DMS153 (cell line): ENCODE data around the gene CAMK1D.
"Not testable (repeated sequence)": the region's sequence is repeated elsewhere in the genome, so short reads cannot be mapped to it uniquely, and the experiment has no call there.

Experiments used
- DNase-seq: peaks from one replicate; lab custom pipeline; 2025; lab: John Stamatoyannopoulos, UW

Gene CAMK1D

DNA sequence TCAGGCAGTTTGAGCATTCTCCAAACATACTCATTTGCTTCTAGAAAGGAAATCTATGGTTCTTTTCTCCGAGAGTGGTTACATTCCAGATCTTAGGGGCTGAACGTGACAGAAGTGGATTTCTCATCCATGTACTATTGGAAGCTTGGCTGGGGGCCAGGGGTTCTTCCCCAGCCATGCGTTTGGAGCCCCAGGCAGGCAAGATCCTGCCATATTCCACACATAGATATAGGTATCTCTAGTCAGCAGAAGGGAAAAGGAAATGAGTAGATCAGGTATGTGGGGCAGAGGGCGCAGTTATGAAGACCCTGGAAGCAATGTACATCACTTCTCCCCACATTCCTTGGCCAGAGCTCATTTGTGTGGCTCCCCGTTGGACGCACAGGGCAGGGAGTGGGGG, 352.3 kb downstream of the CAMK1D start:
- no peak for DNase-seq

DNA sequence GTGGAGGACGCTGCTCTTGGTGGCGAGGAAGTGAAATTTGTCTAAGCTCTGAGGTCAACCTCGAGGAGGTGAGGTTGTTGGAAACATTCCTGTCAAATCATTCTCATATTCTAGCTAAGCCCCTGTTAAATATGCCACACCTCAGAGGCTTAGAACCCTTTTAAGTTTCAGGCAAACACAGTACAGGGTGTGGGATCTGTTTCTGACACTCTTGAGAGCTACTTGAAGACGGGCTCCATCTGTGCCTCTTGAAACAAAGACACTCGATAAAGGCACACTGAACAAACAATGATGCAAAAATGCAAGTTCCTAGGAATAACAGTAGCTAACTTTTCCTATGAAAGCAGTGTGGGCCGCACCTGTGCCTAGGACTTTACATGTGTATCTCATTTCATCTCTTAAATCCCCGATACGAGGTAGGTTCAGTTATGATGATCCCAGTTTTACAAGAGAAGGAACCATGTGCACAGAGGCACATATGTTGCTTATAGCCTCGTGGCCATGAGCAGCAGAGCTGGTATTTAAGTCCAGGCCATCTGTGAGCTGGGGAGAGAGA, 352.9 kb downstream of the CAMK1D start:
- no peak for DNase-seq

DNA sequence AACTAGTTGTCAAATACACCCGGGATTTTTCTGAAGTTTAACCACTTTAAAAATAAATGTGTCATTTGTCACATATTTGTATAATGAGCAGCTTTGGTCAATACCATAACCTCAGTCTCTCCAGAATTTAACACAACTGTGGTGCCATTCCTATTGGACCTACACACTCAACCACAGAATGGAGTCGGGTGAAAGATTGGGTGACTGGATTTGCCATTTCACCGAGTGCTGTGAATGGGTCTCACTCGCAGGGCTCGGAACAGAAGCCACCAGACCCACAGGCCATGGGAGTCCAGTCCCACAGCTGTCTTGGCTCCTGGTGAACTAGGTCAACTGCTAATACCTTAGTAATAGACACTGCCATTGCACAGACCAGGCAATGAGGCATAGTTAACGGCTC, 353.8 kb downstream of the CAMK1D start:
- DNase-seq: no peak

DNA sequence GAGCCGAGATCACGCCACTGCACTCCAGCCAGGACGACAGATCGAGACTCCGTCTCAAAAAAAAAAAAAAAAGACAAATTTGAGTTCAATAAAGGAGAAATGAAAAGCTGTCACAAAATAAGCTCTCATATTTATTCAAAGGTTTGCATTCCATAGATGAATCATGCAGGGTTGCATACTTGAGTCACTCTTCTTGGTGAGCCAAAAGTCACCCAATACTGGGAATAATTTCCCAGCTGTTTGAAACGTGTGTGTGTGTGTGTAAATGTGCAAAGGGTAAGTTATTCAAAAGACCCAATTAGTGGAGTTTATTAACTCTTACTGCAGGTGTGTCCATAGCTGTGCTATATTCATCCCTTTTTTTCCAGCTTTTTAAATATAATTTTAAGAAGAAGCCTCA, 354.5 kb downstream of the CAMK1D start:
- DNase-seq: no peak

DNA sequence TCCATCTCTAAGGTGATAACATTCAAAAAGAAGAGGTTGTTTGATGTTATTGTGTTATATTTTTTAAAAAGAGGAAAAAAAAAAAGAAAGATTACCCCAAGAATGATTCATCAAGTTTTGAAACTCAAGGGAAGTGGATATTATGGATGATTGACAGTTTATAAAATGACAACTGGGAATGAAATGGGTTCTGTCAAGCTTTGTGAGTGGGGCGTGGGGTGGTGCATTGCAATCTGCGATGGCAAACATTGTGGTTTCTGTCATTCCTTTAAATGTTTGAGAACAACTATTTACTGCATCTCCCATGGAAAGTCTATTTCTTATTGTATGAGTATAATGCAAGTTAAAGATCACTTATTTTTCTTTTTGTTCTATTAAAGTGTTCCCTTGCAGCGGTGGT, 355.1 kb downstream of the CAMK1D start:
- DNase-seq: no peak

DNA sequence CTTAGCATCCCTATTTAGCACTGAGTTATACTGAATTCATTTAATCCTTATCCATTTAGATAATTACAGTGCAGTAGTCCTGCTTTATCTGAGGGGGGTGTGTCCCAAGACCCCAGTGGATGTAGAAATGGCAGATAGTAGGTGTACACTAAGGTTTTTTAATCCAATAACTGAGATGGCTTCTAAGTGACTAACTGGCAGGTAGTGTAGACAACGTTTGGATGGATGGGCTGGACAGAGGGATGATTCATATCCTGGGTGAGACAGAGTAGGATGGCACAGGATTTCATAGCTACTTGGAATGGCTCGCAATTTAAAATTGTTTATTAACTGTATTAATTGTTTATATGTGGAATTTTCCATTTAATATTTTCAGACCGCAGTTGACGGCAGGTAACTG, 356.6 kb downstream of the CAMK1D start:
- no peak for DNase-seq

DNA sequence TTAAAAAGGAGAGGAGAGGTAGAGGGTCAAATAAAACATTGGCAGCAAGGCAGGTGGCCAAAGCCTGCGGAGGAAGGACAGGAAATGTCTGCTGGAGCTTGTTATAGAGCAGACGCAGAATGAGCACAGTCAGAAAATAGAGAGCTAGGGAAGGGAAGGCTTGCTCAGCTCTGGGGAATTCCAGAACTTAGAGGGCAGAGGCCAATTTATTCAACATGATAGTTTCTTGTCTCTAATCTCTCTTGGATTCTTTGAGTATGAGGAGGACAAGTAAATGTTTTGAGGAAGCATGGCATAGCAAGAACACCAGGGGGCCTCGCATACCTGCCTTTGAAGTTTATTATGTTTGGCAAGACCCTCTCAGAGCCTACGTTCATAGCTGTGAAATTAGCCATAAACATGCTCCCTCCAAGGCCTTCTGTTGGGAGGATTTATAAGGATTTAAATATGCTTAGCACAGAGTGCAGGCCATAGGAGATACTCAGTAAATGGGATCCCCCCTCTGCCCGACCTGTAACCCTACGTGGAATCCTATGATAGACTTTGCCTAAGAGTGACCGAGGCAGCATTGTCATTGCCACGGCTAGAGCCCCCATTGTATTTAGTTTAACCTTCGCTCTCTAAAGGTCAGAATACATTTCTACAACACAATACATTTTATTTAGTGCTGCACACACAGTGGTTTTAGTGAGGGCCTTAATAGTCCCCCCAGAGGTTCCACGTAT, 358.3 kb downstream of the CAMK1D start:
- no peak for DNase-seq

DNA sequence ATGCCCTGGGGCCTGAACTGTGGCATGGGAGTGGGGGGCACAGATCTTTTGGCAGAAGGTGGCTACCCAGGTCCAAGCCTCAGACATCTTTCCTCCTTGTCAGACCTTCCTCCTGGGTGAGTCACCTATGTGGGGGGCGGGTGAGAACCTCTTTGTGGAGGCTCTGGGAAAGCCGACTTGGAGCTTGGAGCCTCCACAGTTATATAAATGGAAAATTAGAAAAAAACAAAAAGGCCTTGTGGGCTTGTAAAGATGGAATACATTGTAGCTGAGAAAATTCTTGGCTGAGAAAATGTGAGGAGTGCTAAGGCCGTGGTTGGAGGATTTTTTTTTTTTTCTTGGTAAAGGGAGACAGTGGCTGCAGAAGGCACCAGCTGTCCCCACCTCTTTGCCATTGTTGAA, 359.7 kb downstream of the CAMK1D start:
- DNase-seq: no peak

DNA sequence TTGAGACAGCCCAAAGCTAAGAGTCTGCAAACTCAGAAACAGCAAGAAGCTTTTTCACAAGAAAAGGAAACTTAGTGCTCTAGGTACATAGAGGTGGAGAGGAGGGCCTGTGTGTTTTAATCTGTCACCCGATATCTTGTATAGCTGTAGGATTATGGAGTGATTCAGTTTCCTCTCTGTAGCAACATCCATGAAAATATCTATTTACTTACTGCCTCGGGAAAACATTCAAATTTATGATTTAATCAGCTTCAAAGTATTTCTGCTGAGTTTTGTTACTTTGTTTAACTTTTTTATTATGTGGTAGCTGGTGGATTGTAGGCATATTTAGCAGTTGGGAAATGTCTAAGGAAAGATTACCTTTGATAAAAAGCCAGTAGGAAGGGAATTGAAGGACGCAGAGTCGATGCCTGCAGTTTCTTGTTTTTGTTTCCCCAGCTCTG, 360.2 kb downstream of the CAMK1D start:
- DNase-seq: no peak

DNA sequence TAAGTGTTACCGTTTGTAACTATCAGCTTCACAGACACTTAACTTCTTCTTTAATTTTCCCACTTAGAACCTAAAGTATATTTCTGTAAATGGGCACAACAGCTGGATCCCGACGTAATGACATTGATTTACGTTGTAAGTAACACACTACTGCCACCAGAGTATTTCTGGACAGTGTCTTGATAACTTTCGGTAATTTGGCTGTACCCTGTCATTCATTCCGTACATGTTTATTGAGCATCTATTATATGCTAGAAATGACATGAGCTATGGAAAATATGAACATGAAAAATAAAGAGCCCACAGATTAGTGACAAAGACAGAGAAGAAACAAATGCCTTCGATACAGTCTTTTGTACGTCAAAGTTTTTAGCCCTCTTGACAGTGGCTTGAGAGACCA, 360.8 kb downstream of the CAMK1D start:
- no peak for DNase-seq

DNA sequence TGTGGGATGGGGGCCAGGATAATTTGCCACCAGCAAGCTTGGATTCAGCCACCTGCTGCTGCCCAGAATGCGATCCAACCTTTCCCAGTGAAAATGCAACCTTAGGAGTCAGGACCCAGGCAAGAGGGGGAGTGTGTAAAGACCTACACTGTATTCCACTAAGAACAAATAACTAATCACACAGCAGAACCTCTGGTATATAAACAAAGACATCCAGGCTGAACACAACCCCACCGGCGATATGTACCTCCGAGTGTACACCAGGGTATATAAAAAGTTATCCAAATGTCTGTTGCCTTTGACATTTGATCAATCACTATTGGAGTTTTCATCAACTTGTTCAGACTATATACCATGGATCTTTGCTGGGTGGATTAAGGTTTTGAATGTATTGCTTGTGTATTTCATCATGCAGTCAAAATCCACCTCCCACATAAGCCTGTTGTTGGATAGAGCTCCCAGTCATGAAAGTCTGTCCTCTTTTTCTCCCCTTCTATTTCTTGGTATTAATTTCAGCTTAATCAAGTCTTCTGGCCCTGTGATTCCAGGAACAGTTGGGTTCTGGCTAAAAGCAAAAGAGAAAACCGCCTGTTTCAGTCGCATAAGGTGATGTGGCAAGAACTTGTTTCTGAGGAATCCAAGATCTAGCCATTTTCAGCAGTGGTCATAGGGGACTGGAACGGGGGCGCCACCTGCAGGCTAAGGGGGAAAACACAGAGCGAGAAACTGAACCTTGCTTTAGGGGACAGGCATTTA, 361.4 kb downstream of the CAMK1D start:
- DNase-seq: no peak

DNA sequence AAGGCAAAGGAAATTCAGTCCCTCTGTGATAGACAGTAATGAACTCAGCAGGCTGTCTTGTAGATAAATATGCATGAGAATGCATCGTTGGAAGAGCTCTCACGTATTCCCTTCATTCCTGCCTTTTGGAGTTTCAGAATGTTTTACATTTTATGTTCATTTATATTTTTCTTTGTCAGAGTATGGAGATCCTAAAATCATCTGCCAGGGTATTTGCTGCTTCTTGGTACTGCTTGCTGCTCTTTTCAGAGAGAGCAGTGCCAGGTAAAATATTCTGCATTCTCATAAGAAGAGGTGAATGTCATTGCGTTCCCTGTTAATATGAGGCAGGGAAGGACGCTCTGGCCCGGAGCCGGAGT, 362.0 kb downstream of the CAMK1D start:
- DNase-seq: no peak

DNA sequence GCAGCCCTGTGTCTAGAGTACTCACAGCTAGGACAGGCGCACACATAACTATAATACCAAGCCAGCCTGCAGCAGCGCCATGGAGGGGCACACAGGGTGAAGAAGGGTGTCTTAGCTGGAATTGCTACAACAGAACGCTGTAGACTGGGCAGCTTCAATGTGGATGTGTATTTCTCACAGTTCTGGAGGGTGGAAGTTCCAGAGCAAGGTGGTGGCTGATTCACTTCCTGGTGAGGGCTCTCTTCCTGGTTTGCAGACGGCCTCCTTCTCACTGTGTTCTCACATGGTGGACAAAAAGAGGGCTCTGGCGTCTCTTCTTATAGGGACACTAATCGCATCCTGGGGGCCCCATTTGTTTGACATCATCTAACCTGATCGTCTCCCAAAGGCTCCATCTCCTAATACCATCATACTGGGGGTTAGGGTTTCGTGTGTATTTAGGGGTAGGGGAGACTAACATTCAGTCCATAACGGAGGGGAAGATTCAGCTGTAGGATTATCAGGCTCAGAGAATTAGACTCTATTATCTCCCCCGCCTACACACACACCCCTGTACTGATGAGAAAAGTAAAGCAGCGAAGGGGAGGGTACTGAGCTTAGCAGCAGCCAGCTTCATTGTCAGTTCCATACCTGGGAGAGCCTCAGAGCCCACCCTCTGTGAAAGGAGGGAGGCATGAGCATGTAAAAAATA, 363.1 kb downstream of the CAMK1D start:
- no peak for DNase-seq

DNA sequence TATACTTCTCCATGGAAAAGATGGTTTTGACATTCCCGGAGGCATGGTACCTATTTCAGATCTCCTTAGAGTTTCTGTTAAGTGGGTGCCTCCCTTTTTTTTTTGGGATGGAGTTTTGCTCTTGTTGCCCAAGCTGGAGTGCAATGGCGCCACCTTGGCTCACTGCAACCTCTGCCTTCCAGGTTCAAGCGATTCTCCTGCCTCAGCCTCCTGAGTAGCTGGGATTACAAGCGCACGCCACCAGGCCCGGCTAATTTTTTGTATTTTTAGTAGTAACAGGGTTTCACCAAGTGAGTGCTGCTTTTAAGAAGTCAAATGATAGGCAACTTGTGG, 363.6 kb downstream of the CAMK1D start:
- not testable (repeated sequence) for DNase-seq

DNA sequence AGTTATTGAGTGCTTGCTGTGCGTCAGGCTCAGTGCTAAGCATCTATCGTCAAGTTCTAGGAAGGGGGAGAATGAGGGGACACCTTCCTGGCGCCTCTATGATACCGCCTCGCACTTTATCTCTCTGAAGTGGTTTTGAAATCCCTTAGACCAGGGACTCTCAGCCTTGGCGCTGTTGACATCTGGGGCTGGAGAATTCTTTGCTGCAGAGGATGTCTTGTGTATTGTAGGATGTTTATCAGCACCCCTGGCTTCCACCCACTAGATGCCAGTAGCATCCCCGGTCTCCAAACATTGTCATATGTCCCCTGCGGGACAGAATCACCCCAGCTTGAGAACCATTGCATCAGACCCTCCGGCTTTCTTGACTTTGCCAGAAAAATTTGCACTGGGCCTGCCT, 366.7 kb downstream of the CAMK1D start:
- DNase-seq: no peak

DNA sequence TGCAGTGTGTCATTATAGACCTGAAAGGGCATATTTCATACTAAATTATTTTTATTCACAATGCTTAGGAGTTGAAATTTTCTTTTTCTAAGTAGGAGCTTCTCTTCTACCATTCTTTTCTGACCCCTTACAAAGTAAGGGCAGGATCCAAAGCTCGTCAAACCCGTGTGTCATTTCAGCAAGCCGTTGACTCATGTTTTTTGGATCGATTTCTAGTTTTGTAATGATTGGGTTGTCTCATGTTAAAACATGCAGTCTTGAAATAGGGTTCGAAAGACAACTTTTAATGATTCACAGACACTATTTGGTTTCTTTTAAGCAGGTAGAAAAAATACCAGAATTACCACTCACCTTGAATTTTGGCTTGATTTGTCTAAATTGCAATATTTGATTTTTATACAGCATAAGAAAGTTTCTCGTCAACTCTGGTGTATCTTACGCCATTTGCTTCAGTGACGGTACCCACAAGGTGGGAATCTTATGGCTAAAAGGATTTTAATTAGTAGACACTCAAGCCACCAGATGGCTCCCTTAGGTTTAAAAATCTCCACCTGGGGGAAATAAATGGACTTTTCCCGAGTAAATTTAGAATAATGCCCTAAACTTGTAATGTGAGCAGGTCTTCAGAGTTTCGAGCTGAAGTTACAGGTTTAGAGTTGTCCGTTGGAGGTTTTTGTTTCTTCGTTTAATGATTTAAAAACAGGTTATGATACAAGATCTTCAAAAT, 368.8 kb downstream of the CAMK1D start:
- no peak for DNase-seq

DNA sequence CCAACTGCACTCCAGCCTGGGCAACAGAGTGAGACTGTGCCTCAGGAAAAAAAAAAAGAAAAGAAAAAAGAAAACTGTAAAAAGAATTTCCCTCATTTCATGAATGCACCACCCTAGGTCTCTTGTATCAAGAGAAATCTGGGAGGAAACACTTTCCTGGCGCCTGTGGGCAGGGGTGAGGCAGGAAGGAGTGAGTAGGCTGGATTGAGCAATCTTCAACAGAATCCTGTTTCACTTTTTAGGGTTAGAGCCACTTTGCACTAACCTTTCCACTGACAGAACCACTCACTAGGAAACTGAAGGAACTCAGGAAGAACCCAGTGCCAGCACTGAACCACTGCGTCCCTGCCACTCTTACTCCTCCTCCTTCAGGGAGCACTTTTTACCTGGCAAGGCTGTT, 370.0 kb downstream of the CAMK1D start:
- DNase-seq: no peak

DNA sequence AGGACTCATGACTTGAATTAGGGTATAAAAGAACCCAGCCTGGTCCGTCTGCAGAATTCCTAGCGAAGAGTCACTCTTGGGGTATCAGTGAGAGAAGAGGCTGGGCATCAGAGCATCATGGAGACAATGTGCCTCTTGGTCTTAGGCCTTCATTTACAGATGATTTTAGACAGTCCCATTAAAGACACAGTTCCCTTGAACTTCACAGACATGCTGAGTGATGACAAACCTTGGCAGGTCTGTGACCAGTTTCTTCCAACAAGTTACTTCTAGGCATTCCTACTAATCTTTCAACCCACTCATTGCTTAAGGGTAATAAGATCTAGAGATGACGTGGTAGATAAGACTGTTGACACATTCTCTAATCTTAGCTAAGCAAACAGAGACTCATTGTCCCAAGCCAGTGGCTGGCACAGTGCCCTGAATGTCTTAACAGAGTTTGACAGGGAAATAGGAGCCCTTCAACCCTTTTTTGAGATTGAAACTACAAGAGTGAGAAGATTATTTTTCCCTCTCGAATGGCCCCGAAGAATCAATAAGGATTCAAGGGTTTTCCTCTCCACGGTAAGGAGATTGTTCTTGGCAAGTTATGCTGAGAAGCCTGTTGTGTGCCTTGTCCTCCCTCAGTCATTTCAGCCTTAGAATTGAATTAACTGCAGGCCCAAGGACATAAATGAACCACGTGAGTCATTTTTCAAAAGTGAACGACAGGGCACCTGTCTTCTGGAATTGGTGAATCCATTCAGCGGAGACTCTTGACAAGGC, 371.1 kb downstream of the CAMK1D start:
- peak; percentile 29 for DNase-seq

DNA sequence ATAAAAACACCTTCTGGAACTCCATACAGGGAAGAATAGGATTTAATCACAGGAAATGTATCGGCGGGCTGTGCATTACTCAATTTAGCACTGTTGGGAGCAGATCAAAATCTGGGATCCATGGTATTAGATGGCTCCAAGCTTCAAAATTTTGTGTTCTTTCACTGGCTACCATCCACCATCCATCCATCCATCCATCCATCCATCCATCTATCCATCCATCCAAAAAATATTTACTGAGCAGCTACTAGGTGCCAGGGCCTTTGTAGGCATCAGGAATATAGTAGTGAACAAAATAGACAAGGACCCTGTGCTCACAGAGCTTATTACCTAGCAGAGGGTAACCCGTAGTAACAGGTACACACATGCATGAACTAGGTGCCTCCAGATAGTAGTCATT, 372.0 kb downstream of the CAMK1D start:
- DNase-seq: no peak

DNA sequence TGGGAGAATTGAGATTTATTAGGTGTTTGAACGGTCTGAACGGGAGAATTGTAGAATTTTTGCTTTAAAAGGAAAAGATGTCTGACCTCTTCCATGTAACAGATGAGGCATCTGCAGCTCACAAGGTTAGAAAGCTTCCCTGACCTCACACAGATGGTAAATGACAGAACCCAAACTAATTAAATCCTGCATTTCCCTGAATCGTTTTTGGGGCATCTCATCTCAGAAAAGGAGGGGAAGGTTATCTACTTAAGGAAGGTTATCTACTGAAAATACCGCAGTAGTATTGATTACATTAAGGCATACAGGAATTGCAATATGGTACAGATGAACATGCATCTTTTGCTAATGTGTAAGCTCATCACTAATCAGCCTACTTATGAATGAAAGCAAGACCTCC, 373.9 kb downstream of the CAMK1D start:
- DNase-seq: no peak

DNA sequence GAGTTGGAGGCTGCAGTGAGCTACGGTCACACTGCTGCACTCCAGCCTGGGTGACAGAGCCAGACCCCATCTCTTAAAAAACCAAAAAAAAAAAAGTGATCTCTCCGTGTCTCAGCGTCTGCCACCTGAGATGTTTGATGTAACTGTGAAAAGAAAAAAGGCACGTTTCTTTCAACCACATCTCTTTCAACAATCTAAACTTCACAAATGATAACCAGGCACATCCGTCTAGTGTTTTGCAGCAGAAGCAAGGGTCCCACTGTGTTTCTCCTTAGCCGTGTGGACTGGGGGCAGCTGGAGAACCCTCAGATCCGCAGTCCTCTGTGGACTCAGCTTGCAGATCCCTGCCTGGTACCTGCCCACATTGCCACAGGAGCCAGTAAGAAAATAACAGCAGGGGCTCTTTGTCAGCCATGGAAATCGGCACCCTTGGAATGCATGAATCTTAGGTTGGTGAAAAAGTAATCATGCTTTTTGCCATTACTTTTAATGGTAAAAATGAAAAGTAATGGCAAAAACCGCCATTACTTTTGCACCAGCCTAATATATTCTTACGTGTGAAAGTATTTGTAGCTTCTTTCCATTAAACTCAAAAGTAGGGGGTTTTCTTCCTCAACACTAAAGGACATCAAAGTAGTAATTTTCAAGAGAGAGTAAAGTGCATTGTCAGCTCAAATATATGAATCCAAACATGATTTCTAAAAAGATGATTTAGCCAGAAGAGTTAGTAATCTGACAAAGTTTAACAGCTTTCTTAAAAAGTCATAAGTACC, 375.6 kb downstream of the CAMK1D start:
- DNase-seq: no peak
